Neural cell (in vitro differentiated cells): Measurements from ENCODE around the gene TRAF6.

Experiments used
- CTCF ChIP-seq: fragments of 450-650 bp; IDR thresholded peaks from 2 replicates; pipeline ENCODE4 v1.5.1; 2014; ENCODE audit warnings: antibody characterized with exemption, mild to moderate bottlenecking, moderate library complexity; ENCODE audit not compliant: poor library complexity, severe bottlenecking
- EZH2 ChIP-seq: fragments of 200-600, 300-800 bp; shearing (Covaris generic), sonication (generic); IDR thresholded peaks from 2 replicates; pipeline ENCODE4 v1.6.1; 2014; ENCODE audit warnings: antibody characterized with exemption, low read length, borderline replicate concordance, mild to moderate bottlenecking; ENCODE audit not compliant: insufficient read depth, poor library complexity, severe bottlenecking
- MXI1 ChIP-seq: fragments of 450-650 bp; conservative IDR thresholded peaks from 2 replicates; pipeline ENCODE4 v1.6.1; 2014; ENCODE audit warnings: antibody characterized with exemption, mild to moderate bottlenecking; ENCODE audit not compliant: poor library complexity, severe bottlenecking
- POLR2AphosphoS5 ChIP-seq: IDR thresholded peaks from 2 replicates; pipeline ENCODE4 v1.6.1; 2012
- REST ChIP-seq: IDR thresholded peaks from 2 replicates; pipeline ENCODE4 v1.6.1; 2012; ENCODE audit warnings: borderline replicate concordance
- TAF1 ChIP-seq: IDR thresholded peaks from 2 replicates; pipeline ENCODE4 v1.6.1; 2012; ENCODE audit warnings: low read depth

GRCh38 chr11:36540998-36541397 lies 30.9 kb upstream of the TRAF6 start:
- TF ChIP-seq CTCF: no peak
- no peak for TF ChIP-seq MXI1
- no peak for TF ChIP-seq POLR2AphosphoS5
- no peak for TF ChIP-seq REST
- no peak for TF ChIP-seq EZH2
- TF ChIP-seq TAF1: no peak
